PC-9 (cell line): ENCODE measurements around the gene XAGE1A.
"Not testable (repeated sequence)": the region's sequence is repeated elsewhere in the genome, so short reads cannot be mapped to it uniquely, and the experiment has no call there.

ENCODE experiments used
- EZH2 ChIP-seq: fragments of 200-600 bp; sonication (generic); IDR thresholded peaks from 2 replicates; pipeline ENCODE4 v1.8.0; 2017; ENCODE audit warnings: antibody characterized with exemption, low read depth
- TF ChIP-seq, protein P1 (sequence below): fragments of 200-600 bp; sonication (generic); conservative IDR thresholded peaks from 2 replicates; pipeline ENCODE4 v1.6.1; 2017; ENCODE audit warnings: mixed run types, antibody characterized with exemption, mild to moderate bottlenecking, moderate library complexity

DNA sequence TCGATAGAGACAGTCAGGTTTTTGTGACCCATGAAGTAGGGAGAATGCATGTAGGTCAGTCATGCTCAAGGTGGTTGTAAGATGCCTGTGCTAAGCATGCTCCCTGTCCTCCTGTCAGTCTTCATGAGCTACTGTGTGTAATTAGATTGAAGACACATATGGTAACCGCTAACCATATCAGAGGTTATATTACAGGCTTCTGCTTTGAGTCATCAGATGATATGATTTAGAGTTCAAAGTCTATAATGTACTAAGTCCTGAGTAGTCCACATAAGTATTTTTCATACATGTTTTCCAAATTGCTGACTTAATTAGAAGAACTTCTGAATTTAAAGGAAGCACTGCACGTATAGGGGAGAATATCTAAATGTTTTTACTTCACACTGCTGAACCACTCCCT lies 53.2 kb downstream of the XAGE1A start:
- TF ChIP-seq, protein P1, sequence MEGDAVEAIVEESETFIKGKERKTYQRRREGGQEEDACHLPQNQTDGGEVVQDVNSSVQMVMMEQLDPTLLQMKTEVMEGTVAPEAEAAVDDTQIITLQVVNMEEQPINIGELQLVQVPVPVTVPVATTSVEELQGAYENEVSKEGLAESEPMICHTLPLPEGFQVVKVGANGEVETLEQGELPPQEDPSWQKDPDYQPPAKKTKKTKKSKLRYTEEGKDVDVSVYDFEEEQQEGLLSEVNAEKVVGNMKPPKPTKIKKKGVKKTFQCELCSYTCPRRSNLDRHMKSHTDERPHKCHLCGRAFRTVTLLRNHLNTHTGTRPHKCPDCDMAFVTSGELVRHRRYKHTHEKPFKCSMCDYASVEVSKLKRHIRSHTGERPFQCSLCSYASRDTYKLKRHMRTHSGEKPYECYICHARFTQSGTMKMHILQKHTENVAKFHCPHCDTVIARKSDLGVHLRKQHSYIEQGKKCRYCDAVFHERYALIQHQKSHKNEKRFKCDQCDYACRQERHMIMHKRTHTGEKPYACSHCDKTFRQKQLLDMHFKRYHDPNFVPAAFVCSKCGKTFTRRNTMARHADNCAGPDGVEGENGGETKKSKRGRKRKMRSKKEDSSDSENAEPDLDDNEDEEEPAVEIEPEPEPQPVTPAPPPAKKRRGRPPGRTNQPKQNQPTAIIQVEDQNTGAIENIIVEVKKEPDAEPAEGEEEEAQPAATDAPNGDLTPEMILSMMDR = not testable (repeated sequence)
- TF ChIP-seq EZH2 = not testable (repeated sequence)
